IPS-15b (cell line): ENCODE data around the gene PDZK1IP1.

Experiments
- H3K27me3 ChIP-seq: one replicate; pipeline ENCODE4 v1.6.1; 2013; ENCODE audit warnings: low read length; ENCODE audit not compliant: control insufficient read depth, insufficient read depth
- H3K36me3 ChIP-seq: one replicate; pipeline ENCODE4 v1.6.1; 2013; ENCODE audit warnings: low read length; ENCODE audit not compliant: control insufficient read depth, insufficient read depth
- H3K4me1 ChIP-seq: one replicate; pipeline ENCODE4 v1.6.1; 2013; ENCODE audit warnings: mild to moderate bottlenecking, low read length; ENCODE audit not compliant: control insufficient read depth, insufficient read depth
- H3K4me3 ChIP-seq: one replicate; pipeline ENCODE4 v1.5.1; 2013; ENCODE audit warnings: low read depth, low read length
- H3K9ac ChIP-seq: one replicate; pipeline ENCODE4 v1.6.1; 2013; ENCODE audit warnings: low read depth, mild to moderate bottlenecking, low read length
- H3K9me3 ChIP-seq: one replicate; pipeline ENCODE4 v1.6.1; 2013; ENCODE audit warnings: mild to moderate bottlenecking, low read length; ENCODE audit not compliant: control insufficient read depth, insufficient read depth

PDZK1IP1 gene

GRCh38 chr1:47229031-47229885 is 39.4 kb upstream of the PDZK1IP1 start:
- Histone ChIP-seq H3K27me3 (peaks cover 95% of the 10 kb centered on the region), H3K9me3 (no peaks in the 10 kb centered on the region), H3K9ac (no peak overlapping the region), H3K4me1 (peaks cover 15% of the 10 kb centered on the region), H3K36me3 (no peaks in the 10 kb centered on the region), H3K4me3 (peak overlapping the region; percentile 45)

- Histone ChIP-seq H3K9me3 (no peaks in the 10 kb centered on the region), H3K4me1 (peaks cover 19% of the 10 kb centered on the region), H3K4me3 (peak overlapping the region; percentile 45), H3K36me3 (no peaks in the 10 kb centered on the region), H3K9ac (no peak overlapping the region), H3K27me3 (peaks cover 95% of the 10 kb centered on the region)
These were observed 38.8 kb upstream of the PDZK1IP1 start for GRCh38 chr1:47228644-47229030.

DNA sequence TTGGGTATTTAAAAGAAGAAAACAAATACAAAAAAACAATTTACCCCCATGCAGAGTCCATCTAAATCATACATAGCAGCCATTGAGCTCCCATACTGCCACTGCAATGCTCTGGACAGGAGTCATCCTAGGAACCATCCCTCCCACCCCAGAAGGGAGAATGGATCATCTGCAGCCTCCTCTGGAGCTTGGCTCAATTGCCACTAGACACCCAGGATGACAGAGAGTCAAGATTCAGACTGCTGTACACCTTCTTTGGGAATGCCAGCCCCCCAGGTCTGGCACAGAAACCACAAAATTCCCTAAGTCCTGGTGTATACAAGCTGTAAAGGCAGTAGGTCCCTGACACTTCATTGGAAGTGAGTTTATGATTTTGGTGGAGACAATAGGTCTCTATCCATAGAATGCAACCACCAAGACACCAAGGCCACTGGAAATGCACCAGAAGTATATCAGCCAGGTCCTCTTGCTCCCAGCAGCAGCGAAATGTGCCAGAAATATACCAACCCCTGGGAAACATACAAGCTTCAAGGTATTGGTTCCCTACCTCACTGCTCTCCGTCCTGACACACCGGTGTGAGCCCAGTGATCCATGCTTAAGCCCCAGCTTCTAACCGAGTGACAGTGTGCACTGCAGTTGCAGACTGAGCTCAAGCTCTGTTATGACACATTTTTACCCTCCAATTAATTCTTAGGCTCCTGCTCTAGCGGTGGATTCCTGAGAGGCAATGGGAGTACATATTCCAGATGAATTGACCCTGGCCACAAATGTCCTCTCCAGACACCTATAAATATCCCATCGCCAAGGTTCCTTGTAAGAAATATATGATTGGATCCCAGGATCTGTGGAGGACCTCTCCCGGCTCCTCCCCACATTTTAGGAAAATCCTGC is 37.8 kb upstream of the PDZK1IP1 start:
- Histone ChIP-seq H3K9me3 (no peaks in the 10 kb centered on the region), H3K9ac (no peak overlapping the region), H3K4me3 (peak overlapping the region; percentile 27), H3K27me3 (peaks cover 95% of the 10 kb centered on the region), H3K36me3 (no peaks in the 10 kb centered on the region), H3K4me1 (peaks cover 15% of the 10 kb centered on the region)

DNA sequence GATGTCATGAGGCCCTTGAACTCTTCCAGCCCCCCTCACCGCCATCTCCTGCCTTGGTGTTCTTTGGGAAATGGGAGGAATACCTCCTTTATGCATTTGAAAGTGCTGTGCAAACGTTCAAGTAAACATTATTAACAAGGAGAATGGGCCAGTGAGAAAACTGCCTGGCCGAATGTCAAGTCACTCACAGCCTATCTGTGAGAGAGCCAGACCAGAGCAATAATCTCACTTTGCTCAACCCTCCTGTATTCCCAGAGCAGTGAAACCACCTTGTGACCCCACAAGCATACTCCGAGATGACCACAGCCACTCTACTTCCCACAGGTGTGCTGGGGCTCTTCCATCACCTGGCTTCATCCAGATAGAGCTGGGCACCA is 37.0 kb upstream of the PDZK1IP1 start:
- Histone ChIP-seq H3K4me1 (peaks cover 15% of the 10 kb centered on the region), H3K9ac (no peak overlapping the region), H3K27me3 (peaks cover 96% of the 10 kb centered on the region), H3K4me3 (peak overlapping the region; percentile 27), H3K9me3 (no peaks in the 10 kb centered on the region), H3K36me3 (no peaks in the 10 kb centered on the region)

DNA sequence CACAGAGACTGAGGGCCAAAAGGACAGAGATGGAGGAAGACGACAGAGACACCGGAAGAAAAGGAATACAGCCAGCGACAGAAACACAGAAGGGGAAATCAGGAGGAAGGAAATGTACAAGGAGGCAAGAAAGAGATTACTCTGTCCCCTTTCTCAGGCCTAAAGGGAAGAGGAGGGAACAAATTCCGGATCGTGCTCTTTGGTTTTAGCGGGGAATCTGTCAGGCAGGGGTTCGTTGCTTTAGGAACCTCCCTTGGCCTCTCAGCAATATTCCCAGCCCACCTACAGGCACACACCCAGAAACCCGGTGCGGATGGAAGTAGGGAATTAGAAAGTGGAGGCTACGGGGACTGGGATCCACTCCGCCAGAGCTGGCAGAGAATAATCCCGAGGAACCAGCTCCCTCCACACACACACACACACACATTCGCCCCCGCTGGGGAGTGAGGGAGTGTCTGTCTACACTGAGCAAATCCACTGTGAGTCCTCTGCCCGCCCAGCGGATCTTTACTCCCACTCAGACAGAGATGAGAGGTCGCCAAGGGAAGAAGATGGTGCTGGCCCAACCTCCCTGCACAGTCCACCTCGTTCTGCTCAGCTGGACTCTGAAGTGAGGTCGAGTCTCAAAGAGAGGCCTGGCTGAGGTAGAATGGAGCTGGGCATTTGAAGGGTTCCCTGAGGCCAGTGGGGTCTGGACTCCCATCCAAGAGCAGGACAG is 36.4 kb upstream of the PDZK1IP1 start:
- H3K4me3 ChIP-seq: peak overlapping the region; percentile 34
- no peak overlapping the region for H3K9ac ChIP-seq
- H3K27me3 ChIP-seq: peaks cover 96% of the 10 kb centered on the region
- H3K36me3 ChIP-seq: no peaks in the 10 kb centered on the region
- peaks cover 15% of the 10 kb centered on the region for H3K4me1 ChIP-seq
- H3K9me3 ChIP-seq: no peaks in the 10 kb centered on the region

- H3K36me3 ChIP-seq: no peaks in the 10 kb centered on the region
- H3K27me3 ChIP-seq: peaks cover 97% of the 10 kb centered on the region
- H3K9me3 ChIP-seq: no peaks in the 10 kb centered on the region
- H3K4me1 ChIP-seq: peaks cover 15% of the 10 kb centered on the region
- peak overlapping the region; percentile 34 for H3K4me3 ChIP-seq
- no peak overlapping the region for H3K9ac ChIP-seq
These were observed 35.7 kb upstream of the PDZK1IP1 start for GRCh38 chr1:47225430-47226100.

DNA sequence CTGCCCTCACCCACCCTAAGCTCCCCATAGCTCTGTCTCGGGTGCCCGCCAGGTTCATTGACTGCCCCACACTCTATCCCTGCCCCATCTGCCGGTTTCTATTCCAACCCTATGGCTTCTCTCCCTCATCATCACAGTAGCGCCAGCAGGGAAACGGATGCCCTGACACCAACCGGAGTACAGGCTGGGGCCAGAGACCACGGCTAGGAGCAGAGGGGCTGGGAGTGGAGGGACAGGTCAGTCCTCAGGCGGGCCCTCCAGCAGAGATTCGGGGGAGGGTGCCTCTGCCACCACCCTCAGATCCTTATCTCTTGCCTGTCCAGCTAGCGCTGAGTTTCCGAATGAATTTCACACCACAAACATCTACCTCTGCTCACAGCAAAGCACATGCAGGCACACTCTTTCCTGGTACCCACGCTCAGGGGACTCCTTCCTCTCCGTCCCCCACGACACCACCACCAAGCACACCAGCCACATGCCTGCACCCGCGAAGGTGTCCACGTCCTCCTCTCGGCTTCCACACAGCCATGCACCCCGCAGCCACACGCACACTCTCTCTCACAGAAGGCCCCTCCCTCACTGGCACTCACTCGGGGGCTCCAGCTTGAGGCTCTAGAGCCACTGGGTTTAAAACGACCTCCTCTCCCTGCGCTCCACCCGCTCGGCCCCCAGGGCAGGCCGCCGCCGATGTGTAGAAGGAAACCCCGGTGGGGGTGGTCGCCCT is 35.0 kb upstream of the PDZK1IP1 start:
- peaks cover 15% of the 10 kb centered on the region for H3K4me1 ChIP-seq
- H3K9me3 ChIP-seq: no peaks in the 10 kb centered on the region
- no peak overlapping the region for H3K9ac ChIP-seq
- peaks cover 97% of the 10 kb centered on the region for H3K27me3 ChIP-seq
- H3K36me3 ChIP-seq: no peaks in the 10 kb centered on the region
- H3K4me3 ChIP-seq: peak overlapping the region; percentile 39

DNA sequence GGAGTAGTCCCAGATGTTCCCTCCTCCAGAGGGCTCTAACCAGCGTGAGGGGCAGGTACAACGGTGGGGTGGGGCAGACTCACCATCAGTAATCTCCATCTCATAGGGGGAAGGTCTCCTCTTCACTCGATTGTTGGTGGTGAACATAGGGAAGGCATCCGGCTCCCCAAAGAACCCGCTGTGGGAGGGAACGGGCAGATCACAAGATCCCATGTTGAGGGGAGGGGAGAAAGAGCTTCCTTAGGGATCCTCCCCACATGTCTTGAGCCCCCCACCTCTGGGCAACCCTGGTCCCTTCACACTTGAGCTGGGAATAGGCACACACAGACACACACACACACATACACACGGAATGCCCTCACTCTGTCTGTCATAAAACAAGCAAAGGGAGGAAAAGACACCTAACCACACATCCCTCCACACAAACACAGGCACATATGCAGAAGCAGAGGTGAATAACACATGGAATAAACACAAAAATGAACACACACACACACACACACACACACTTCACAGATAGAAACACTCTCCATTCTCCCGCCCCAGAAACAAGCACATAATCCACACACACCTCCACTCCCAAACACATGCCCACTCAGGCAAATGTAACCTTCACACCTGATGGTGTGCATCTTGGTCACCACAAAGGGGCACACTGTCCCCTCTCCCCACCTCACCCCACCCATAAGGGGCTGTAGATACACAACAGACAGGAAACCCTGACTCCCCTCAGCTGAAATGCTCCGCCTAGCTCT is 34.3 kb upstream of the PDZK1IP1 start:
- no peaks in the 10 kb centered on the region for H3K36me3 ChIP-seq
- peak overlapping the region; percentile 39 for H3K4me3 ChIP-seq
- peaks cover 12% of the 10 kb centered on the region for H3K4me1 ChIP-seq
- peaks cover 94% of the 10 kb centered on the region for H3K27me3 ChIP-seq
- no peak overlapping the region for H3K9ac ChIP-seq
- no peaks in the 10 kb centered on the region for H3K9me3 ChIP-seq

- Histone ChIP-seq H3K27me3 (peaks cover 94% of the 10 kb centered on the region), H3K9ac (no peak overlapping the region), H3K9me3 (no peaks in the 10 kb centered on the region), H3K36me3 (no peaks in the 10 kb centered on the region), H3K4me3 (peak overlapping the region; percentile 39), H3K4me1 (peaks cover 7% of the 10 kb centered on the region)
These were observed 33.5 kb upstream of the PDZK1IP1 start for GRCh38 chr1:47223174-47223920.

DNA sequence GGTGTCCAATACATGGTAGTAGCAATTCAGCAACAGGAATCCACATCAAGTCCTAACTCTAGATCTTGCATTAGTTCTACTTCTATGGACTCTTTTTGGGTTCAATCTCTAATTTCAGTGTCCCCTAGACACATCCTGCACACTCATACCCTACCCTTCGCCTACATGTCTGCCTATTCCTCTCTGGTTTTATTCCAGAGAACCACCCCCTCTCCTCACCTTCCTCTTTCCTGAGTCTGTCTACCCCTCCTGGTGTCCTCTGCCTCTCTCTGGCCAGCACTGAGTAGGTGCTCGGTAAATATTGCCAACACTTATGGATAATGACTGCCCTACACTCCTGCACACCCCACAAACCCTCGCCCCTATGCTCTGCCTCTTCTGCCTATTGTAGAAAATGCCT is 32.6 kb upstream of the PDZK1IP1 start:
- no peak overlapping the region for H3K4me3 ChIP-seq
- peaks cover 7% of the 10 kb centered on the region for H3K4me1 ChIP-seq
- peaks cover 94% of the 10 kb centered on the region for H3K27me3 ChIP-seq
- no peak overlapping the region for H3K9ac ChIP-seq
- no peaks in the 10 kb centered on the region for H3K36me3 ChIP-seq
- H3K9me3 ChIP-seq: no peaks in the 10 kb centered on the region
